Parathyroid adenoma (tissue), 2 donors: ENCODE results near the gene MMAB.

Experiments used
- H2AFZ ChIP-seq: fragments of 300-600 bp; sonication (generic); one replicate; pipeline ENCODE4 v1.7.0; 2017; ENCODE audit warnings: antibody characterized with exemption, mild to moderate bottlenecking
- H3K27ac ChIP-seq: fragments of 300-600 bp; sonication (generic); one replicate; pipeline ENCODE4 v1.7.0; 2017
- H3K27me3 ChIP-seq: fragments of 300-600 bp; sonication (generic); one replicate; pipeline ENCODE4 v1.7.0; 2017; ENCODE audit warnings: low read length; ENCODE audit not compliant: control insufficient read depth, insufficient read depth
- H3K36me3 ChIP-seq: fragments of 300-600 bp; sonication (generic); one replicate; pipeline ENCODE4 v1.7.0; 2017; ENCODE audit warnings: low read length; ENCODE audit not compliant: control insufficient read depth, insufficient read depth
- H3K4me1 ChIP-seq: fragments of 300-600 bp; sonication (generic); one replicate; pipeline ENCODE4 v1.7.0; 2017; ENCODE audit warnings: control low read depth
- H3K4me2 ChIP-seq: fragments of 300-600 bp; sonication (generic); one replicate; pipeline ENCODE4 v1.7.0; 2017; ENCODE audit warnings: low read length
- H3K4me3 ChIP-seq: fragments of 300-600 bp; sonication (generic); one replicate; pipeline ENCODE4 v1.7.0; 2017; ENCODE audit warnings: low read depth, low read length
- H3K79me2 ChIP-seq: fragments of 300-600 bp; sonication (generic); one replicate; pipeline ENCODE4 v1.7.0; 2017; ENCODE audit warnings: control low read depth
- H3K9ac ChIP-seq: fragments of 300-600 bp; sonication (generic); one replicate; pipeline ENCODE4 v1.7.0; 2017; ENCODE audit warnings: mild to moderate bottlenecking
- H3K9me3 ChIP-seq: fragments of 300-600 bp; sonication (generic); one replicate; pipeline ENCODE4 v1.7.0; 2017; ENCODE audit warnings: low read length; ENCODE audit not compliant: control insufficient read depth
- CTCF ChIP-seq: fragments of 300-600 bp; sonication (generic); IDR thresholded peaks from one replicate; pipeline ENCODE4 v1.7.0; 2017; ENCODE audit warnings: antibody characterized with exemption, mild to moderate bottlenecking
- donor health status: primary hyperparathyroidism.

Gene MMAB

DNA sequence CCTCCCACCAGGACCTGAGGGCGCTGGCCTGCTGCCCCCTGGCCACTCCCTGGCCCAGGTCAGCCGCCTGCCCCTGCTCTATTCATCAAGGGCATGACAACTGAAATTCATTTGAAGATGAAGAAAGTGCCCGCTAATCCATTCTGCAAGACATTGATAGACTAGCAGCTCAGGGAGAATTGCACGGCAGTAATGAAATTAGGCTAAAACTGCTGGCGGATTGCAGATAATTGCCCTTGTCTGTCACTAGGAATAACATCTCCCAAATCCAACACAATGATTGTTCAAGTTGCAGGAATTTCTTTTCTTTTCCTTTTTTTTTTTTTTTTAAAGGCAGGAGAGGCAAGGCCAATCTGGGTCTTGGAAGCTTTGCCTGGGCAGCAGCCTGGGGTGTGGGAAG, 44.8 kb upstream of the MMAB start:
- no peaks in the 10 kb centered on the region for H3K27me3 ChIP-seq
- H3K79me2 ChIP-seq = no peaks in the 10 kb centered on the region
- no peaks in the 10 kb centered on the region for H3K36me3 ChIP-seq
- TF ChIP-seq CTCF = no peak
- H2AFZ ChIP-seq = no peak overlapping the region
- H3K9ac ChIP-seq = no peak overlapping the region
- H3K27ac ChIP-seq = no peak overlapping the region
- no peaks in the 10 kb centered on the region for H3K9me3 ChIP-seq
- H3K4me2 ChIP-seq = no peak overlapping the region
- H3K4me1 ChIP-seq = no peaks in the 10 kb centered on the region
- H3K4me3 ChIP-seq = no peak overlapping the region

- Histone ChIP-seq H3K4me2 (no peak overlapping the region), H2AFZ (no peak overlapping the region), H3K9ac (no peak overlapping the region), H3K9me3 (no peaks in the 10 kb centered on the region), H3K27ac (no peak overlapping the region), H3K4me1 (no peaks in the 10 kb centered on the region), H3K36me3 (no peaks in the 10 kb centered on the region), H3K79me2 (no peaks in the 10 kb centered on the region), H3K4me3 (no peak overlapping the region), H3K27me3 (no peaks in the 10 kb centered on the region)
- no peak for TF ChIP-seq CTCF
Measured at GRCh38 chr12:109617491-109617890, 44.2 kb upstream of the MMAB start.

- no peaks in the 10 kb centered on the region for H3K79me2 ChIP-seq
- H3K27ac ChIP-seq = no peak overlapping the region
- H3K9ac ChIP-seq = no peak overlapping the region
- no peaks in the 10 kb centered on the region for H3K27me3 ChIP-seq
- no peak for TF ChIP-seq CTCF
- H2AFZ ChIP-seq = no peak overlapping the region
- H3K9me3 ChIP-seq = no peaks in the 10 kb centered on the region
- no peaks in the 10 kb centered on the region for H3K4me1 ChIP-seq
- no peak overlapping the region for H3K4me2 ChIP-seq
- no peak overlapping the region for H3K4me3 ChIP-seq
- no peaks in the 10 kb centered on the region for H3K36me3 ChIP-seq
Measured at GRCh38 chr12:109615556-109616229, 42.4 kb upstream of the MMAB start.

GRCh38 chr12:109613649-109614455, 40.5 kb upstream of the MMAB start:
- Histone ChIP-seq H3K4me3 (no peak overlapping the region), H3K36me3 (no peaks in the 10 kb centered on the region), H3K79me2 (no peaks in the 10 kb centered on the region), H2AFZ (no peak overlapping the region), H3K9me3 (no peaks in the 10 kb centered on the region), H3K4me1 (no peaks in the 10 kb centered on the region), H3K27ac (no peak overlapping the region), H3K4me2 (no peak overlapping the region), H3K27me3 (no peaks in the 10 kb centered on the region), H3K9ac (no peak overlapping the region)
- TF ChIP-seq CTCF = no peak
